HG02798 (cell line): Measurements from ENCODE around the gene AKAP11.
A peak's percentile ranks its signal among the peaks of the same experiment; 100 is the strongest.
"Not testable (repeated sequence)": the region's sequence is repeated elsewhere in the genome, so short reads cannot be mapped to it uniquely, and the experiment has no call there.

Source experiments
- ATAC-seq: cut with Tn5 transposase; IDR thresholded peaks from one replicate; pipeline ENCODE4 v1.9.1; 2021; ENCODE audit warnings: mild to moderate bottlenecking; ENCODE audit not compliant: unreplicated experiment, poor library complexity

The AKAP11 gene, protein sequence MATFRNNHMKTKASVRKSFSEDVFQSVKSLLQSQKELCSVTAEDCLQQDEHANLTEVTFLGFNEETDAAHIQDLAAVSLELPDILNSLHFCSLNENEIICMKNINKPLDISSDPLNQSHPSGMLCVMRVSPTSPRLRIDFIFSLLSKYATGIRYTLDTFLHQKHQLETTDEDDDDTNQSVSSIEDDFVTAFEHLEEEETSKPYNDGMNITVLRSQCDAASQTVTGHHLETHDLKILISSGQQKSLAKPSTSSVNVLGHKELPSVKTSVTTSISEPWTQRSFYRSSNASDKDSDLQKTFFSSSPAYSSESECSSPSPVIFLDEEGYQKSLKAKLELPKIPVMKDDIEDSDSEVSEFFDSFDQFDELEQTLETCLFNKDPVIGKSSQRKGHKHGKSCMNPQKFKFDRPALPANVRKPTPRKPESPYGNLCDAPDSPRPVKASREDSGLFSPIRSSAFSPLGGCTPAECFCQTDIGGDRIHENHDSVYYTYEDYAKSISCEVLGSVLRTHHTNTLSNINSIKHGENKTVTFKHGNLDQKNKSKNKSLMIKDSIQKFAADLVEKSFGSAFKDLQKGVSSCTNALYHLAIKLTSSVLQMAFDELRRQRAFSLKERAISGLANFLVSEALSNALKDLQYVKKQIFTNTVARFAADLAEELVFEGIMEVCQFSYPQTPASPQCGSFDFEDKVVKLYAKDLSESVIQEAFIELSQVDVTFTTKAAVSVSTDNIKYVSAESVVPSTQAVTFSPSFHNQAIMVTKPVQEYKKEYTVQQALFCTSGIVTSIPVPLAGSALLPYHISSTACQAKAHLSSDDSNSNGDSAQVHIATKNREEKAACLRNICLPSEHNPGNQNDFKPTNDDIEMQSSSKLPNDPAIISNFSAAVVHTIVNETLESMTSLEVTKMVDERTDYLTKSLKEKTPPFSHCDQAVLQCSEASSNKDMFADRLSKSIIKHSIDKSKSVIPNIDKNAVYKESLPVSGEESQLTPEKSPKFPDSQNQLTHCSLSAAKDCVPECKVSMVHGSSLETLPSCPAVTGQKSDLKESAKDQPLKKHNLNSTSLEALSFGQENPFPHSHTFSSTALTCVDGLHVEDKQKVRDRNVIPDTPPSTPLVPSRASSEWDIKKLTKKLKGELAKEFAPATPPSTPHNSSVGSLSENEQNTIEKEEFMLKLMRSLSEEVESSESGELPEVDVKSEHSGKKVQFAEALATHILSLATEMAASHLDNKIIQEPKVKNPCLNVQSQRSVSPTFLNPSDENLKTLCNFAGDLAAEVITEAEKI (N-terminal part only)

DNA sequence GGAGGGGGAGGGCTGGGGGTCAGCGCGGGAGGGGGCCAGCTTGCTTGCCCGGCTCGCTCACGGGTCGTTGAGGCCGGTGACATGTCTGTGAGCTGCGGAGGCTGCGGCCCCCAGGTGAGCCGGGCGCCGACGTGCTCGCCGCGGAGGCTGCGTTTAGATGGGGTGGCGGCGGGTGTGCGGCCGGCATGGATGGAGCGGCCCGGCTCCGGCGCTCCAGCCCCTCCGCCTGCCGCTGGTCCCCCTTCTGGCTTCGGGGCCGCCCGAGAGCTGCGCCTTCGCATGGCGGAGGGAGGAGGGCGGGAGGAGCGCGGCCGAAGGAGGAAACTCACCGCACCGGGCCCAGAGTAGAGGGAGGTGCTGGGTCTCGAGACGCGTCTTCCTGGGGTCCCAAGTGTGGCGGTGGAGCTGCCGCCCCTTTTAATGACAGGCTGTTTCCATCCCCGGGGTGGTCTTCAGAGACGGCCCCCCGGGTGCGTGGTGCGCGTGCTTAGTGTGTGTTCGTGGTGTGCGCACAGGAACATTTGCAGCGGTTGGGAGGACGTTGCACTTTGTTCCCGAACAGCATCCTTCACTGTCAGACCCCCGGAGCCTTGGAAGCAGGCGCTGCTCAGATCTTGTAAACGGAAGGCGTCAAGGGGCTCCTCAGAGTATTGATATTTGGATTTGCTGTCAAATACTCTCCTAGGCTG is at the start of gene AKAP11:
AKAP11 (plus strand) TSS at position 38 of the 689 bp plus-strand sequence. CDS start 14,197 bp downstream, outside the sequence.
- ATAC-seq, result peak; percentile 19

DNA sequence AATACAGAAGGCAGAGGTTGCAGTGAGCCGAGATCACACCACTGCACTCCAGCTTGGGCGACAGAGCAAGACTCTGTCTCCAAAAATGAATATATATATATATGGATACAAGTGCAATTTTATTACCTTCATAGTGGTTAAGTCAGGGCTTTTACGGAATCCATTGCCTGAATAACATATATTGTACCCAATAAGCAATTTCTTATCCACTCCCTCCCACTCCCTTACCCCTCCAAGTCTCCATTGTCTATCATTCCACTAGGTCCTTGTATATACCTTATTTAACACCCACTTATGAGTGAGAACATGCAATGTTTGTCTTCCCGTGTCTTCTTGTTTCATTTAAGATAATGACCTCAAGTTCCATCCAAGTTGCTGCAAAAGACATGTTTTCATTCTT is 48.3 kb upstream of the AKAP11 start:
- no peak for ATAC-seq

- ATAC-seq, result no peak
Measured at GRCh38 chr13:42225051-42225450, 46.9 kb upstream of the AKAP11 start.

DNA sequence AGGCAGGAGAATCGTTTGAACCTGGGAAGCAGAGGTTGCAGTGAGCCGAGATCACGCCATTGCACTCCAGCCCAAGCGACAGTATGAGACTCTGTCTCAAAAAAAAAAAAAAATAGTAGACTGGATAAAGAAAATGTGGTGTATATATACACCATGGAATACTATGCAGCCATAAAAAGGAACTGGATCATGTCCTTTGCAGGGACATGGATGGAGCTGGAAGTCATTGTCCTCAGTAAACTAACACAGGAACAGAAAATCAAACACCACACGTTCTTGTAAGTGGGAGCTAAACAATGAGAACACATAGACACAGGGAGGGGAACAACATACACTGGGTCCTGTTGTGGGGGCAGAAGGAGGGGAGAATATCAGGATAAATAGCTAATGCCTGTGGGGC is 45.2 kb upstream of the AKAP11 start:
- not testable (repeated sequence) for ATAC-seq

- no peak for ATAC-seq
Measured at GRCh38 chr13:42228527-42228926, 43.4 kb upstream of the AKAP11 start.

DNA sequence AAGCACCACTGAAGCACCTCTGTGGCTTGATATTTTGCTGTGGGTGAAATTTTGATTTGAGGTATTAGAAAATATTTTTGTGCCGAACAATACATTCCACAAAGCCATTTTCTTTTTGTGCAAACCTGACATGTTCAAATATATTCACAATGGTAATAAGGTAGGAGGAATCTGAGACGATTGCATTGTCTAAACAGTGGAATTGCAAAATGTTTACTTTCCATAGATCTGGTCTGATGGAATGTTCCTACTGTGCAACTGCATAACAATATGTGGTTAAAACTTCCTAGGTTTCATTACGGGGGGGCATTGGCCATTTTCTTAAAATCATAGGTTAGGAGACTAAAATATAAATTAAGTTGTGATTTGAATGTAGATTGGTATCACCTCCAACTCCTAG is 42.7 kb upstream of the AKAP11 start:
- no peak for ATAC-seq

DNA sequence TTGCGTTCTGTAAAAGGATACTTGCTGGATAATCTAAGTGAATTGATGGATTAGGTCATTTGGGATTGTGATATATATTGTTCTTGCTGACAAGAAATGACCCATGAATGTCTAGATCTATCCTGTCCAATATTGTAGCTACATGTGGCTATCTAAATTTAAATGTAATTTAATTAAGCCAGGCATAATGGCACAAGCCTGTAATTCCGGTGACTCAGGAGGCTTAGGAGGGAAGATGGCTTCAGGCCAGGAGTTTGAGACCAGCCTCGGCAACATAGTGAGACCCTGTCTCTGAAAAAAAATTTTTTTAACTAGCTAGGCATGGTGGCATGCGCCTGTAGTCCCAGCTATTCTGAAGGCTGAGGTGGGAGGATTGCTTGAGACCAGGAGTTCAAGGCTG is 39.3 kb upstream of the AKAP11 start:
- ATAC-seq, result no peak

DNA sequence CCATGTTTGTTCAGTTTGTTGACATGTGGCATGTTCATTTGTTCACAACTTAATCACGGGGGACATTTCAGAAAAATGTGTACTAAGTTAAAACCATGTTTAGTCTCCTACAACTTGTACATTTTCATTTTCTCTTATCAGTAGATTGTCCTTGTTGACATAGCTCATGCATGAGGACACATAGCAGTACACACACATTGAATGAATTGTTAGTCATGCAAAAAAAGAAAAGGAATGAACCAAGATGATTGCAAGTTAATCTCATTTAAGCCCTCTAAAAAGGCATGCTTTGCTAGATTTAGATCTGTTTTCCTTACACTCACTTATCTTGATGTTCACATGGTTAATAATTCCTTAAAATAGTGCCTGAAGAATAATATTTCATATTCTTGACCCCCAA is 38.2 kb upstream of the AKAP11 start:
- no peak for ATAC-seq

DNA sequence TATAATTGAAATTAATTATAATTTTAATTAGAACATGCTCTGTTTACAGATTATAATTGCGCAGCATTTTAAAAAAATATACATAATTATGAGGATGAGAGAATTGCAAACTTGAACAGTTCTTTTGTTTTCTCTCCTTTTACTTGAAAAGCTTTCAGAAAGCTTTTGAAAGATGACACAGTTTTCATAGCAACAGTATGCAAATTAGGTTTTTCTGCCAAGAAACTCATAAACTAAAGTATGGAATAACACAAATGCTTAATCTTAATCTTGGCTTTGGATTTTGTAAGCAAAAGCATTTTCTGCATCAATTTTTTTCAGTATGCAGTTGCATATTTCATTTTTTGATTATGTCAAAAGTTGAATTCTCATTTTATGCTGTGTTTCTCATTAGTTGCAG is 32.8 kb upstream of the AKAP11 start:
- ATAC-seq, result no peak

GRCh38 chr13:42239644-42240043 is 32.3 kb upstream of the AKAP11 start:
- no peak for ATAC-seq

DNA sequence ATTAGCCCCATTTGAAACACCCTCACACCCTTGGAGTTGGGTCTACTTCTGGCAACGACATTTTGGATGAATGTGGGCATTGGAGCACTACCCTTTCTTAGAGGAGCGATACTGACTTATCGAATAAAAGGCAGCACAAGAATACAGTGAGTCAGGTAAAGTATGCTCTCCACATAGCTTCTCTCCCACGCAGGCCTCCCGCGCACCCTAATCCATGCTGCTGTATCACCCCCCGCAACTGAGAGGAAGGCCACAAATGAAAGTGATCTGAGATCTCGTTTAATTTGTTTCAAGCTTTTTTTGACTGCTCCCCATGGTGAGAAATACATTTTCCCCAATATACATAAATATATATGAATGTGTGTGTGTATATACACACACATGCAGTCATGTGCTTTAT is 25.4 kb upstream of the AKAP11 start:
- ATAC-seq, result no peak

GRCh38 chr13:42247883-42248282 is 24.1 kb upstream of the AKAP11 start:
- ATAC-seq, result no peak

DNA sequence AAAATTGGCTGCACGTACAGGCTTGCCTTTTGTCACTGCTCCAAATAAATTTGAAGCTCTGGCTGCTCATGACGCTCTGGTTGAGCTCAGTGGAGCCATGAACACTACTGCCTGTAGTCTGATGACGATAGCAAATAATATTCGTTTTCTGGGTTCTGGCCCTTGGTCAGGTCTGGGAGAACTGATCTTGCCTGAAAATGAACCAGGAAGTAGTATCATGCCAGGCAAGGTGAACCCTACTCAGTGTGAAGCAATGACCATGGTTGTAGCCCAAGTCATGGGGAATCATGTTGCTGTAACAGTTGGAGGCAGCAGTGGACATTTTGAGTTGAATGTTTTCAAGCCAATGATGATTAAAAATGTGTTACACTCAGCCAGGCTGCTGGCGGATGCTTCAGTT is 16.1 kb upstream of the AKAP11 start:
- no peak for ATAC-seq

- ATAC-seq, result no peak
Measured at GRCh38 chr13:42258747-42259146, 13.2 kb upstream of the AKAP11 start.

DNA sequence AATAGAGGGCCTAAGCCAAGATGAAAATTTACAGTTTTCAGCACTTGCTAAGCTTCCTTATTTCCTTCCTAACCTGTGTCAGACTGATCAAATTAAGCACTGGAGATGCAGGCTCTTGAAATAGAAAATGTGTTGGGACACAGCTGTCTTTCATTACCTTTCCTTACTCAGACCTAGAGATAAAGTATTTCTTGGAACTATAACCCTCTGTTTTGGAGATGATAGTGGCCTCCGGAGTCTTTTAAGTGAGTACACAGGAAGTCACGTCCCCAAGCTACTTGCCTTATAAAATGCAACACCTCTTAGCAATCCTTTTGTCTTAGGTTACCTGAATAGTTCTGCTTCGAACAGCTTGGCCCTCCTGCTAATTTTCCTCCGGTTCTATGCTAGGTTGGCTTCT is 12.4 kb upstream of the AKAP11 start:
- no peak for ATAC-seq

DNA sequence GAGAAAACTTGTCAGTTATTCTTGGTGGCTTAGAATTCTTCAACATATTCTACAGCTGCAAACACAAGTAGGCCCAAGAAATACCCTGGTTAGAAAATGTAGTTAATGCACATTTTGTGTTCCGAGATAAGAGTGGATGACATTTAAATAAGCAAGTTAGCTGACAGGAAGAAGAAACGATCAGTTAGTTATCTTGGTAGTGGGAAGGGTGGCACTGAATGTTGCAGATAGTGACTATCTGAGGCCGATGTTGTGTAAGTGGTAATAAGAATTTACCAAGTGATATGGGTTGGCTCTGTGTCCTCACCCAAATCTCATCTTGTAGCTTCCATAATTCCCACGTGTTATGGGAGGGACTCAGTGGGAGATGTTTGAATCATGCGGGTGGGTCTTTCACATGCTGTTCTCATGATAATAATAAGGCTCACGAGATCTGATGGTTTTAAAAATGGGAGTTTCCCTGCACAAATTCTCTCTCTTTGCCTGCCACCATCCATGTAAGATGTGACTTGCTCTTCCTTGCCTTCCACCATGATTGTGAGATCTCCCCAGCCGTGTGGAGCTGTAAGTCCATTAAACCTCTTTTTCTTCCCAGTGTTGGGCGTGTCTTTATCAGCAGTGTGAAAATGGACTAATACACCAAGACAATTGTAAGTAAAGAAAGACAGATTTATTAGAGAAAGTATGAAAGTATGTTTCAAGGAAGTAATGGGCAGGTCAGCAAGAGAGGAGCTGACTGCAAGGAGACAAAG is 10.9 kb upstream of the AKAP11 start:
- ATAC-seq, result no peak

DNA sequence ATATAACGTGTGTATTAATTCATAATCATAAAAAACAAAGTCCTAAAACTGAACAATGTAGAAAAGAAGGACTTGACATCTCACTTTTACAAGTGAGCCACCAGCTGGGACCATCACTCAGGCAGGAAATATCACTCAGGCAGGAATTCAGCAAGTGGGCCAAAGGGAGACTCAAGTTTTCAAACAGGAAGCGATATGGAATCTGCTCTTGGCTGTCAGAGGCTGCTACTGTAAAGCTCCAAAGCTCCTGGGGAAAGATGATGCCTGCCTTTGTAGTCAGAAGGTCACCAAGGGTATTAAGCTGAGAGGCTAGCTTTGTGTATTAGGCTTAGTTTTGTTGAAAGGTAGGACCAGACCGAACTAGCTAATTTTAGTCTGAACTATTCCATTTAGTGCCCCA is 5.5 kb upstream of the AKAP11 start:
- no peak for ATAC-seq

DNA sequence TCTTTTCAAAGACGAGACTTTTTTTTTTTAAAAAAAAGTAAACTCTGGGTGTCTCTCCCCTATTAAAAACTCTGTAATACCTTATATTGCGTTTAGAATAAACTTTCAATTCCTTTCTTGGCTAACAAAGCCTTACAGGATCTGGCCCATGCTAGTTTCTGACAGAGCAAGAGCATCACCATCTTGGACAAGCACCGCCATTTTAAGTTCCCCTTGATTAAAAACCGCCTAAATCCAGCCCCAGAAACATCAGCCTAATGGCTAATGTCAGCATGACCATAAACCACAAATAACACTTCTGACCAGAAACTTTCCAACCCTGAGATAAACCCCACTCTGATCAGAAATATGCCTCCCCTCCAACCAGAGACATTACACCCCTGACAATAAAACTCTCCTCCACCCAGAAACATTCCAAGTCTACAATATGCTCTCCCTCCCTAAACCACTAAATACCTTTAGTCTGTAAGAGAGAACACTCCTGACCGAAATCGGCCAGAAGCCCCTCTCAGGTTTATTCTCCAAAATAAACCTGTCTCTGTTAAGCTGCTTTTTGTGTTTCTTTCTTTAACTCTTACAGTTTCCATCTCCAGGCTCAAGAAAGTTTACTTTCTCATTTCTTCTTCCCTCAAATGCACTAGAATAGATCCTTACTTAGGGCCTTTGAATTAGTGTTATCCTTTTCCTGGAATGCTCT is 1.6 kb upstream of the AKAP11 start:
- no peak for ATAC-seq

DNA sequence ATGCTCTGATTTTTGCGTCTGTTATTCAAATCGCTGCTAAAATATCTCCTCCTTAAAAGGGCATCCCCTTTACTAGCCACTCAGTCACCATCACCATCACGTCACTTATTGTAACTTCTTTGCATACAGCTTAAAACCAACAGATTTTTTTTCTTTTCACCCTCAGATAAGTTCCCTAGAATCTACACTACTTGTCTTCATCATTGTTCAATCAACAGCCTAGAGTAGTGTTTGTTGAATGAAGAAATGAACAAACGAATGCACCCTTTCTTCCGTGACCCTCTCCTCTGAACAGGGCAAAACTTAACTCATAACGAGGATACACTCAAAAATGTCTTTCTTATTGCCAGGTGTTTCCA is 1.1 kb upstream of the AKAP11 start:
- no peak for ATAC-seq
